ENCODE measurements around the gene CD276. TPM values are rescaled to one million over a fixed set of nuclear protein-coding genes. Genes with fewer than 3 reads are reported as not detected.
"Not testable (repeated sequence)": the region's sequence is repeated elsewhere in the genome, so short reads cannot be mapped to it uniquely, and the experiment has no call there.

The CD276 gene
- total RNA-seq, 1 experiment from 2014 or later = 198 TPM

GRCh38 chr15:73681856-73682599 lies 2.2 kb upstream of the CD276 start:
- DNase-seq (ENCODE audit: low read depth) = no peak
- in situ Hi-C loops (cut with HindIII; ENCODE audit: low pct_unique_long_range_greater_than_20kb, low sequenced_read_pairs) = no loop called here

- in situ Hi-C loops (cut with HindIII; ENCODE audit: low pct_unique_long_range_greater_than_20kb, low sequenced_read_pairs) = no loop called here
Observed at GRCh38 chr15:73682600-73683090, 1.5 kb upstream of the CD276 start.

GRCh38 chr15:73683257-73683776 lies 866 bp upstream of the CD276 start:
- in situ Hi-C loops (cut with HindIII; ENCODE audit: low pct_unique_long_range_greater_than_20kb, low sequenced_read_pairs) = no loop called here
- no peak for DNase-seq (ENCODE audit: low read depth)

More at GRCh38 chr15:73682600-73683090, 1.5 kb upstream of the CD276 start:
- no peak for DNase-seq (ENCODE audit: low read depth)

DNA sequence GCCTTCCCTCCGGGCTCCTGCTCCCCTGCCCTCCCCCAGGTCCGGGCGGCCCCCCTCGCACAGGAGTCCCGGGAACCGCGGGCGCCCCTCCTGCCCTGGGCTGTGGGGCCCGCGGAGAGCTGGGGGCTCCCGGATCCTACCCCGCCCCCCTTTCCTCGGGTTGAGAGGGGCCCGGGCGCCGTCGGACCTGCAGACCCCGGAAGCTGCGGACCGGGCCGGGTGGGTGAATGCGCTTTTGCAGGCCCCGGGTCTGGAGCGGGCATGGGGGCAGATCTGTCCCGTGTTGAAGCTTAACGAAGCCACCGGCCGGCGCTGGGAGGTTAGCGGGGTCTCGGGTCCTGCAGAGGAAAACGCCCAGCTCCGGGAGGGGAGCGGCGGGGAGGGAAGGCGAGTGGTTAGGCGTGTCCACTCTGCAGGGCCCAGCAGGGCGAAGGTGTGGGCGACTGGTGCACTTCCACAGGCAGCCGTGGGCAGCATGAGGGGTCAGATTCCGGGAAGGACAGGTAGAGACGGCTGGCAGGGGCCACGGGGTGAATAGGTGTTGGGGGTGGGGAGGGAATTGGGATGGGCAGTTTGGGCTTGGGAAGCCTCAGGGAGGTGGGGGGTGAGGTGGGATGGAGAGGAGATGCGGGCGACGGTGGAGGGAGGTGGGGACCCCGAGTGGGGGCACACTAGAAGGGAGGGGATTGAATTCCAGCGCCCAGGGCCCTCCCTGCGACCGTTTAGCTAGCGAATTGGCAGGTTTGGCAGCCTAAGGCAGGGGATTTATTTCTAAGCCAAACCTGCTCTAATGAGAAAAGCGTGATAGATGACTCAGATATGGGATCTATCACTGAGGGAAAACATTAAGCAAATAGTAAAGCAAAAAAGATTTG lies 635 bp downstream of the CD276 start:
- peak; percentile 31 for DNase-seq (ENCODE audit: low read depth)
- in situ Hi-C loops (cut with HindIII; ENCODE audit: low pct_unique_long_range_greater_than_20kb, low sequenced_read_pairs) = no loop called here

- DNase-seq (ENCODE audit: low read depth) = no peak
- in situ Hi-C loops (cut with HindIII; ENCODE audit: low pct_unique_long_range_greater_than_20kb, low sequenced_read_pairs) = no loop called here
Observed at GRCh38 chr15:73685981-73686380, 1.8 kb downstream of the CD276 start.

DNA sequence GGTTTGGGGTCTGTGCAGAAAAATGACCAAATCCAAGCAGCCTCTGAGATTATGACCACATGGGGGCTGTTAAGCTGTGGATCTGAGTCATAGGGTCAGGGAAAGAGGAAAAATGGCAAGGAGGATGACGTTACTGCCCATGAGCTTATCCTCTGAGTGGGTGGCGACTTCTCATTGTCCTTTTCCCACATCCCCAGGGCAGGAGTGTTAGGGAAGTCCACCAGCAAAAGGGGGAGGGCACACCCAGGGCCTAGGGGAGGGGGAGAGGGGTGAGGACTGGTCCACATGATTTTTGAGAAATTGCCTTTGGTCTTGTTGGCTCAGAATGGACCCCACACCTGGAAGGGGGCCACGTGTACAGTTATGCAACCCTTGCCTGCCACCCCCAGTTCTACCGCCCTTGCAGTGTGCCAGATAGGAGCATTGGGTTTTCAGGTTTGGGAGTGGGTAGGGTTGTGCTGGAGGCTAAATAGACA lies 2.6 kb downstream of the CD276 start:
- in situ Hi-C loops (cut with HindIII; ENCODE audit: low pct_unique_long_range_greater_than_20kb, low sequenced_read_pairs) = no loop called here
- DNase-seq (ENCODE audit: low read depth) = peak; percentile 45

DNA sequence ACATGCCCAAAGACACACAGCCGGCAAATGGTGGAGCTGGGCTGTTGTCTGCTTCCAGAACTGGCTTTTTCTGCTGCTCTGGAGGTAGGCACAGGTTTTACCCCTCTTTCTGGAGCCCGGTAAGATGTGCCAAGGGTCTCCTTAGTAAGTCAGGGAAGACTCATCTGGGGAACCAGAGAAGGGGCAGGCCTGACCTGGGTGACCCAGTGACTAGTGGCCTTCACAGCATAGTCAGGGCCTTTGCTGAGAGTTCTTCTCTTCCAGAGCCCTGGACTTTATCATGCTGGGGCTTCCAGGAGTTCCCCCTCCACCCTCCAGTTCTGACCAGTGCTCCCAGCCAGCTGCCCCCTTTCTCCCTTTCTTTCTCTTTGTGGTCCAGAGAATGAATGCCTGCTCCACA lies 3.2 kb downstream of the CD276 start:
- no peak for DNase-seq (ENCODE audit: low read depth)
- in situ Hi-C loops (cut with HindIII; ENCODE audit: low pct_unique_long_range_greater_than_20kb, low sequenced_read_pairs) = no loop called here

- in situ Hi-C loops (cut with HindIII; ENCODE audit: low pct_unique_long_range_greater_than_20kb, low sequenced_read_pairs) = no loop called here
- DNase-seq (ENCODE audit: low read depth) = no peak
Observed at GRCh38 chr15:73688455-73688854, 4.3 kb downstream of the CD276 start.

DNA sequence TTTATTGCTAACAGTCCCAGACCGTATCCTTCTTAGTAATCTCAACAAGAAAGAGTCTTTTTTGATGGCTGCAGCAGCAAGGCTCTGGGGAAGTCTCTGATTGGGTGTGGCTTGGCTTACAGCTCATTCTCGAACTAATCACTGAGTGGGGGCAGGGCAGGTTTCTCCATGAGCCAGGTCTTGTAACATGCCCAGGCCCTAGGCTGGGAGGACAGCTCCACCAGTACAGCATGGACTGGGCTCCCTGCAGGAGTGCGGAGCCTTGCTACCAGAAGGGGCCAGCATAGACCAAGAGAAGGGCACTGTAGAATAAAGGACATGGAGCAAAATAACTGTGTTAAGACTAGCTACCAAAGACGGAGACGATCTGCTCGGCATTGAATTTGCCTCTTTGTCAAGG lies 7.2 kb downstream of the CD276 start:
- in situ Hi-C loops (cut with HindIII; ENCODE audit: low pct_unique_long_range_greater_than_20kb, low sequenced_read_pairs) = no loop called here
- peak; percentile 53 for DNase-seq (ENCODE audit: low read depth)

DNA sequence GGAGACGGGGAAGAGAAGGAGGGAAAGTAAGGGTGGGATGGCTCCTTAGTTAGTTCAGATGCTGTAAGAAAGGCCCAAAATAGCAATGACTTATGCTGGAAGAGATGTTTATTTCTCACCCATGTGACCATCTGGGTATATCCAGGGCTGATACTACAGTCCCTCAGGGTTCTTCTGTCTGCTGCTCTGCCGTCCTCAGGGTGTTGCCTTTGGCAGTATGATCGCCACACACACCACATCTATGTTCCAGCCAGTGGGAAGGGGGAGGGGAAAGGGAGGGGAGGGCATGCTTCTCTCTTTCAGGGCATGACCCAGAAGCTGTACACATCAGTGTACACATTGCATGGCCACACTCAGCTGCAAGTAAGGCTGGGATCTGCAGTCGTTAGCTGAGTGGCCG lies 10.2 kb downstream of the CD276 start:
- in situ Hi-C loops (cut with HindIII; ENCODE audit: low pct_unique_long_range_greater_than_20kb, low sequenced_read_pairs) = no loop called here
- no peak for DNase-seq (ENCODE audit: low read depth)

GRCh38 chr15:73695773-73696640 lies 11.8 kb downstream of the CD276 start:
- in situ Hi-C loops (cut with HindIII; ENCODE audit: low pct_unique_long_range_greater_than_20kb, low sequenced_read_pairs) = no loop called here
- DNase-seq (ENCODE audit: low read depth) = no peak

GRCh38 chr15:73696641-73697001 lies 12.4 kb downstream of the CD276 start:
- DNase-seq (ENCODE audit: low read depth) = no peak
- in situ Hi-C loops (cut with HindIII; ENCODE audit: low pct_unique_long_range_greater_than_20kb, low sequenced_read_pairs) = no loop called here

DNA sequence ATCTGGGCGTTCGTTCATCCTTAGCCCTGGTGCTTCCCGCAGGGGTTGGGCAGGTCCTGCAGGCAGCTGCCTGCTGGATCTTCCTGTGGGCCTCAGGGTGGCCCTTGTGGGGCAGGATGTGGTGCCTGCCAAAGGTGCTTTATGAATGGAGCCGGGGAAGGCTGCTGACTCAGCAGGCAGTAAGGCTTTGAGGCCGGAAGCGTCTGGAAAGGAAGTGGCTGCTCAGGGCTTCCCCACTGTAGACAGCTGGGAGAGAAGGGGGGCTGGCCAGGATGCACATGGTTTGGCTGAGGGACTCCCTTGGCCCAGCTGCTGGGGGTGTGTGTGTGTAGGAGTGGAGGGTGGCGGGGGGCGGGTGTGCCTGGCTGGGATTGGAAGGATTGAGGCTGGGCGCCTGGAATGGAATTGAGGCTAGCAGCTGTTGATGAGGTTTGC lies 12.9 kb downstream of the CD276 start:
- in situ Hi-C loops (cut with HindIII; ENCODE audit: low pct_unique_long_range_greater_than_20kb, low sequenced_read_pairs) = no loop called here
- peak; percentile 60 for DNase-seq (ENCODE audit: low read depth)

DNA sequence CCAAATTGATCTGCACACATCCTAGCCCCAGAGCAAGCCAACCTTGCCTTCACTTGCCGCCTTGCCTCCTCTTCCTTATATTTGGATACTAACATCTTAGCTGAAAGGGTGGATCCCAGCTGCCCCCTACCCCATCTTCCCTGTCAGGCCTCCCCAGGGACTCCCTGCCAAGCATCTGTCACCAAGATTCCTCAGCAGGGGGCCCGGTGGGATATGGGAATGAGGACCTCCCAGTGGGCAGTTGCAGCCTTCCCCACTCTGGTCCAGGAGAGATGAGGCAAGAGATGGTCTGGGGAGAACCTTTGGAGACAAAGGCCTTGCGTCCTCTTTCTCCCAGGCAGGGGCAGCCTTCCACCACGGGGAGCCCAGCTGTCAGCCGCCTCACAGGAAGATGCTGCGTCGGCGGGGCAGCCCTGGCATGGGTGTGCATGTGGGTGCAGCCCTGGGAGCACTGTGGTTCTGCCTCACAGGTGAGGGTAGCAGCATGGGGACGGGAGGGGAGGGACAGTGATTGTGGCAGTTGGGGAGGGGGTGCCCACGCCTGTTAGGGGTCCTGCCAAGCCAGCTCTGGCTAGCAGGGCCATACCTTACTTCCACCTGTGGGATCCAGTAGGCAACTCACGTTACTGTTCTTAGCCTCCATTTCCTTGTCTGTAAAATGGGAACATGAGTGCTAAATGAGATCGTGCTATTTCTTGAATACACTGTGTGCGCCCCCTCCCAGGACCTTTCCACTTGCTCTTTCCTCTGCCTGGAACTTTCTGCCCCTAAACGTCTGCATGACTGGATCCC lies 15.3 kb downstream of the CD276 start:
- DNase-seq (ENCODE audit: low read depth) = no peak
- in situ Hi-C loops (cut with HindIII; ENCODE audit: low pct_unique_long_range_greater_than_20kb, low sequenced_read_pairs) = no loop called here

DNA sequence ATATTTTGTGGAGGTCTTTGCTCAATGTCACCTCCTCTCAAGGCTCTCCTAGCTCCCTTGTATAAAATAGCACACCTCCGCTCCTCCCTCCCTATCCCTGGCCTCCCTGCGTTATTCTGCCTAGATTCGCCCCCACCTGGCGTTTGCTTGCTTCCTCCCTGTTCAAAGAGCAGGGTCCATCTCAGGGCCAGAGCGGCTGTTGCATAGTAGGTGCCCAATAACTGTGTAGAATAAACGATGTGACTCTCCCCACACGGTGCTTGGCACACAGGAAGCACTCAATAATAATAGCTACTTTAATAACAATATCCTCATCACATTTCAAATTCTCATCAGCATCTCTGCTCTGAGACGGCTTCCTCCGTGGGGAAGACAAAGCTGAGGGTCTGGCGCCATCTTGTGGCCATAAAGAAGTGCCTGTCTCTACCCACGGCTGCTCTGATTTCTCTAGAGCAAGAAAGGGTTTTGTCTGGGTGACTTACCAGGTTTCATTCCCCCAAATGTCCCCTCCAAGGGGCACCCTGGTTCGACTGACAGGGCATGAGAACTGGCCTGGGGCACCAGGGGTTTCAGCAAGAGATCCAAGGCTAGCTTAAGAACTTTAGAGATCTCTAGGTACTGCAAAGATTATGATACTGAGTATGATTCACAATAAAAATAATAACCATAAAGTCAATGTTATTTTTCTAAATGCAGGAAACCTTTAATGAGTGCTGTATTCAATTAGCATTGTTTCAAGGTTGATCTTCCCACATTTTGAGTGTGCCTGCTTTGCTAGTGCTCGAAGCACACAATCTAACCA lies 16.1 kb downstream of the CD276 start:
- DNase-seq (ENCODE audit: low read depth) = peak; percentile 54
- in situ Hi-C loops (cut with HindIII; ENCODE audit: low pct_unique_long_range_greater_than_20kb, low sequenced_read_pairs) = no loop called here

- in situ Hi-C loops (cut with HindIII; ENCODE audit: low pct_unique_long_range_greater_than_20kb, low sequenced_read_pairs); DNase-seq (ENCODE audit: low read depth): not testable (repeated sequence)
Observed at GRCh38 chr15:73702311-73703239, 18.4 kb downstream of the CD276 start.
